Gastrocnemius medialis (tissue), 4 donors: ENCODE data around the gene SIAE. TPM values are rescaled to one million over a fixed set of nuclear protein-coding genes. Genes with fewer than 3 reads are reported as not detected.
A peak's percentile ranks its signal among the peaks of the same experiment; 100 is the strongest.
"Not testable (repeated sequence)": the region's sequence is repeated elsewhere in the genome, so short reads cannot be mapped to it uniquely, and the experiment has no call there.

ENCODE experiments used
- ATAC-seq, 2 donors: fragments of 150-250 bp; one replicate each; pipeline ENCODE4 v1.9.1; 2016
- DNase-seq, 2 donors: peaks; one replicate each; pipeline ENCODE4 v3.0.0-alpha.2; 2019
- H3K27ac ChIP-seq, 4 donors: fragments of 200-600 bp; sonication (generic); 1 replicate in 1 of 4; 2 replicates in 3 of 4; pipeline ENCODE4 v1.5.1; 2016 to 2018; ENCODE audit warnings: mild to moderate bottlenecking in 2 of 4, moderate library complexity in 1 of 4
- H3K27me3 ChIP-seq, 3 donors: fragments of 200-600 bp; sonication (generic) in 2 of 3; 1 replicate in 1 of 3; 2 replicates in 2 of 3; pipeline versions ENCODE4 v1.5.1 to v1.6.0; 2016 to 2019; ENCODE audit warnings: mild to moderate bottlenecking in 1 of 3, moderate library complexity in 1 of 3
- H3K36me3 ChIP-seq, 2 donors: fragments of 200-600 bp; sonication (generic) in 1 of 2; one replicate each; pipeline ENCODE4 v1.5.1; 2017 to 2018
- H3K4me1 ChIP-seq, 2 donors: fragments of 200-600 bp; sonication (generic) in 1 of 2; one replicate each; pipeline ENCODE4 v1.5.1; 2016 to 2017; ENCODE audit warnings: mild to moderate bottlenecking in 2 of 2
- H3K4me3 ChIP-seq, 4 donors: fragments of 200-600 bp; sonication (generic) in 3 of 4; 1 replicate in 1 of 4; 2 replicates in 3 of 4; pipeline ENCODE4 v1.5.1; 2016 to 2019; ENCODE audit warnings: mild to moderate bottlenecking in 2 of 4
- H3K9me3 ChIP-seq, 3 donors: fragments of 200-600 bp; sonication (generic) in 2 of 3; 1 replicate in 1 of 3; 2 replicates in 2 of 3; pipeline ENCODE4 v1.5.1; 2016 to 2019
- CTCF ChIP-seq, 5 experiments: fragments of 450-650 bp in 3 of 5; fragments of 200-600 bp in 2 of 5; sonication (generic) in 2 of 5; IDR thresholded peaks in 4 of 5; conservative IDR thresholded peaks in 1 of 5; 1 replicate in 4 of 5; 2 replicates in 1 of 5; pipeline ENCODE4 v1.5.1; 2016 to 2019; ENCODE audit warnings: antibody characterized with exemption in 5 of 5, mild to moderate bottlenecking in 3 of 5, moderate library complexity in 3 of 5
- POLR2A ChIP-seq, 2 donors: fragments of 450-650 bp; IDR thresholded peaks; one replicate each; pipeline ENCODE4 v1.6.1; 2017; ENCODE audit warnings: antibody characterized with exemption in 2 of 2, mild to moderate bottlenecking in 2 of 2, moderate library complexity in 2 of 2
- in situ Hi-C, 4 donors: fragments of 200-750 bp; cut with MboI; loops; one replicate each; pipeline versions ENCODE4 v1.15.0 to v1.8.0; 2017; ENCODE audit warnings: low sequenced_read_pairs in 4 of 4
- intact Hi-C: fragments of 100-400 bp; cut with DNase I; formaldehyde crosslinking; loops from one replicate; pipeline ENCODE4 v1.15.1; 2023; ENCODE audit warnings: low total_unique reads
- total RNA-seq, 4 donors: library from RNA; depleted of rRNA; stranded (reverse); fragments of >200 nt; gene quantifications; one replicate each; pipeline versions ENCODE4 v1.1.0 to v1.2.3, GENCODE V29; 2016

The SIAE gene
- total RNA-seq, 4 donors from 2014 or later = 8.2 to 12.7 (median 10.1) TPM

- ATAC-seq (no peak), DNase-seq (no peak)
- intact Hi-C loops (no loop called here), in situ Hi-C loops (no loop called here)
- H3K27me3 ChIP-seq = no peaks in the 10 kb centered on the region
- H3K4me1 ChIP-seq = no peaks in the 10 kb centered on the region
- no peaks in the 10 kb centered on the region for H3K9me3 ChIP-seq
- no peak overlapping the region for H3K4me3 ChIP-seq
- no peak overlapping the region for H3K27ac ChIP-seq
- no peak for TF ChIP-seq POLR2A (IDR thresholded peaks at IDR 0.05)
- no peak for TF ChIP-seq CTCF (IDR thresholded peaks at IDR 0.05 in 4 of 5, conservative IDR thresholded peaks at IDR 0.05 in 1 of 5)
- no peaks in the 10 kb centered on the region for H3K36me3 ChIP-seq
These were observed 65.4 kb downstream of the SIAE start for GRCh38 chr11:124608147-124608546.

GRCh38 chr11:124605719-124606118, 67.8 kb downstream of the SIAE start:
- no peak overlapping the region for H3K4me3 ChIP-seq
- intact Hi-C loops (no loop called here), in situ Hi-C loops (no loop called here)
- H3K4me1 ChIP-seq = no peaks in the 10 kb centered on the region
- TF ChIP-seq POLR2A (IDR thresholded peaks at IDR 0.05) (no peak), CTCF (IDR thresholded peaks at IDR 0.05 in 4 of 5, conservative IDR thresholded peaks at IDR 0.05 in 1 of 5) (no peak)
- H3K9me3 ChIP-seq = no peaks in the 10 kb centered on the region
- DNase-seq (peak in 1 of 2 donors; percentile 12), ATAC-seq (no peak)
- no peaks in the 10 kb centered on the region for H3K36me3 ChIP-seq
- no peaks in the 10 kb centered on the region for H3K27me3 ChIP-seq
- no peak overlapping the region for H3K27ac ChIP-seq

GRCh38 chr11:124602723-124603122, 70.8 kb downstream of the SIAE start:
- H3K9me3 ChIP-seq, H3K27me3 ChIP-seq, intact Hi-C loops, in situ Hi-C loops, H3K4me1 ChIP-seq, H3K4me3 ChIP-seq, DNase-seq, H3K27ac ChIP-seq, H3K36me3 ChIP-seq, ATAC-seq: not testable (repeated sequence)

GRCh38 chr11:124602193-124602592, 71.3 kb downstream of the SIAE start:
- Histone ChIP-seq H3K4me1 (no peaks in the 10 kb centered on the region), H3K36me3 (no peaks in the 10 kb centered on the region), H3K4me3 (no peak overlapping the region), H3K27ac (no peak overlapping the region), H3K9me3 (no peaks in the 10 kb centered on the region), H3K27me3 (no peaks in the 10 kb centered on the region)
- DNase-seq (no peak), ATAC-seq (no peak)
- TF ChIP-seq POLR2A (IDR thresholded peaks at IDR 0.05) (no peak), CTCF (IDR thresholded peaks at IDR 0.05 in 4 of 5, conservative IDR thresholded peaks at IDR 0.05 in 1 of 5) (no peak)
- in situ Hi-C loops (no loop called here), intact Hi-C loops (no loop called here)

- in situ Hi-C loops (no loop called here), intact Hi-C loops (no loop called here)
- Histone ChIP-seq H3K27ac (no peak overlapping the region), H3K4me3 (no peak overlapping the region), H3K27me3 (no peaks in the 10 kb centered on the region), H3K9me3 (no peaks in the 10 kb centered on the region), H3K4me1 (no peaks in the 10 kb centered on the region), H3K36me3 (no peaks in the 10 kb centered on the region)
- DNase-seq = no peak
- no peak for TF ChIP-seq CTCF (IDR thresholded peaks at IDR 0.05 in 4 of 5, conservative IDR thresholded peaks at IDR 0.05 in 1 of 5)
- TF ChIP-seq POLR2A (IDR thresholded peaks at IDR 0.05) = no peak
- no peak for ATAC-seq
These were observed 72.8 kb downstream of the SIAE start for GRCh38 chr11:124600621-124601320.
